Chondrocyte (in vitro differentiated cells): ENCODE measurements around the gene ZNF112. TPM values are rescaled to one million over a fixed set of nuclear protein-coding genes. Genes with fewer than 3 reads are reported as not detected.

Experiments used
- DNase-seq: peaks from one replicate; pipeline ENCODE4 v3.0.0; 2021; ENCODE audit warnings: mixed read lengths, low spot score
- H3K27ac Mint-ChIP-seq: one replicate; pipeline ENCODE4 v1.8.0; 2021; ENCODE audit warnings: mild to moderate bottlenecking, moderate library complexity, mixed read lengths; ENCODE audit not compliant: unreplicated experiment
- H3K27me3 Mint-ChIP-seq: 2 replicates; pipeline ENCODE4 v1.8.0; 2021; ENCODE audit warnings: low read depth, mixed read lengths
- H3K36me3 Mint-ChIP-seq: 2 replicates; pipeline ENCODE4 v1.8.0; 2021; ENCODE audit warnings: low read depth, mixed read lengths
- H3K4me1 Mint-ChIP-seq: 2 replicates; pipeline ENCODE4 v1.8.0; 2021; ENCODE audit warnings: low read depth, mild to moderate bottlenecking, mixed read lengths
- H3K4me3 Mint-ChIP-seq: one replicate; pipeline ENCODE4 v1.8.0; 2021; ENCODE audit warnings: mild to moderate bottlenecking, moderate library complexity, mixed read lengths; ENCODE audit not compliant: unreplicated experiment
- H3K9me3 Mint-ChIP-seq: 2 replicates; pipeline ENCODE4 v1.8.0; 2021; ENCODE audit warnings: low read depth, mixed read lengths
- total RNA-seq: library from RNA; stranded (reverse); gene quantifications from 3 replicates; pipeline ENCODE4 v1.2.1, GENCODE V29; 2021
- TF ChIP-seq, protein P1 (sequence below): fragments of 200-600 bp; sonication (generic); IDR thresholded peaks from 2 replicates; pipeline ENCODE4 v1.5.0; 2021; ENCODE audit warnings: antibody characterized with exemption, mild to moderate bottlenecking, moderate library complexity

ZNF112 gene
- total RNA-seq, 1 donor from 2014 or later = 4.9 TPM

DNA sequence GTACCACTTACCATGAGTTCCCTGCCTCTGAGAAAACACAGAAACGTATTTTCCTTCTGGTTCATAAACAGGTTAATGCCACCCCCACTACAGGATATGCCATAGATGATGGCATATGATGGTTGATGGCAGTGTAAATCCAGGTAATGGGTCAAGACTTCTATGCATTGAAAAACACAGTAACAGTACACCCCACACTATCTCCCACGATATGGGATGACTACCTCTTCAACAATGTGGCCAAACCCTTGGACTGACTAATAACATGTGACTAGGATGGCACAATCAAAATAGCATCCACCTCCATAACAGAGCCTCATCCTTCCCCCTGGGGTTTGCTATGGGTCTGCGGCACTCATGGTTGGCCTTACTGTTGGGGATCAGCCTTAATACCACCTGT, 73.6 kb downstream of the ZNF112 start:
- peaks cover 19% of the 10 kb centered on the region for H3K36me3 Mint-ChIP-seq
- TF ChIP-seq, protein P1, sequence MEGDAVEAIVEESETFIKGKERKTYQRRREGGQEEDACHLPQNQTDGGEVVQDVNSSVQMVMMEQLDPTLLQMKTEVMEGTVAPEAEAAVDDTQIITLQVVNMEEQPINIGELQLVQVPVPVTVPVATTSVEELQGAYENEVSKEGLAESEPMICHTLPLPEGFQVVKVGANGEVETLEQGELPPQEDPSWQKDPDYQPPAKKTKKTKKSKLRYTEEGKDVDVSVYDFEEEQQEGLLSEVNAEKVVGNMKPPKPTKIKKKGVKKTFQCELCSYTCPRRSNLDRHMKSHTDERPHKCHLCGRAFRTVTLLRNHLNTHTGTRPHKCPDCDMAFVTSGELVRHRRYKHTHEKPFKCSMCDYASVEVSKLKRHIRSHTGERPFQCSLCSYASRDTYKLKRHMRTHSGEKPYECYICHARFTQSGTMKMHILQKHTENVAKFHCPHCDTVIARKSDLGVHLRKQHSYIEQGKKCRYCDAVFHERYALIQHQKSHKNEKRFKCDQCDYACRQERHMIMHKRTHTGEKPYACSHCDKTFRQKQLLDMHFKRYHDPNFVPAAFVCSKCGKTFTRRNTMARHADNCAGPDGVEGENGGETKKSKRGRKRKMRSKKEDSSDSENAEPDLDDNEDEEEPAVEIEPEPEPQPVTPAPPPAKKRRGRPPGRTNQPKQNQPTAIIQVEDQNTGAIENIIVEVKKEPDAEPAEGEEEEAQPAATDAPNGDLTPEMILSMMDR = no peak
- no peaks in the 10 kb centered on the region for H3K27me3 Mint-ChIP-seq
- no peak for DNase-seq
- H3K4me3 Mint-ChIP-seq = no peak overlapping the region
- H3K27ac Mint-ChIP-seq = no peak overlapping the region
- H3K4me1 Mint-ChIP-seq = no peaks in the 10 kb centered on the region
- H3K9me3 Mint-ChIP-seq = peaks cover 26% of the 10 kb centered on the region

DNA sequence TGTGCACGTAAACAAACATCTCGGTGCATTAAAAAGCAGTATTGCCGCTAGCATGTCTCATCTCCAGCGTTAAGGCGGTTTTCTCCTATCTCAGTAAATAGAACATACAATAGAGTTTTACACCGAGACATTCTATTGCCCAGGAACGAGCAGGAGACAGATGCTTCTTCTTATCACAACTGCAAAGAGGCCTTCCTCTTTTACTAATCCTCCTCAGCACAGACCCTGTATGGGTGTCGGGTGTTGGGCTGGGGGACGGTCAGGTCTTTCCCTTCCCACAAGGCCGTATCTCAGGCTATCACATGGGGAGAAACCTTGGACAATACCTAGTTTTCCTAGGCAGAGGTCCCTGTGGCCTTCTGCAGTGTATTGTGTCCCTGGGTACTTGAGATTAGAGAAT, 75.6 kb downstream of the ZNF112 start:
- Mint-ChIP-seq H3K4me1 (no peaks in the 10 kb centered on the region), H3K4me3 (no peak overlapping the region), H3K27ac (no peak overlapping the region), H3K9me3 (peaks cover 26% of the 10 kb centered on the region), H3K27me3 (no peaks in the 10 kb centered on the region), H3K36me3 (peaks cover 11% of the 10 kb centered on the region)
- TF ChIP-seq, protein P1 = no peak
- no peak for DNase-seq

DNA sequence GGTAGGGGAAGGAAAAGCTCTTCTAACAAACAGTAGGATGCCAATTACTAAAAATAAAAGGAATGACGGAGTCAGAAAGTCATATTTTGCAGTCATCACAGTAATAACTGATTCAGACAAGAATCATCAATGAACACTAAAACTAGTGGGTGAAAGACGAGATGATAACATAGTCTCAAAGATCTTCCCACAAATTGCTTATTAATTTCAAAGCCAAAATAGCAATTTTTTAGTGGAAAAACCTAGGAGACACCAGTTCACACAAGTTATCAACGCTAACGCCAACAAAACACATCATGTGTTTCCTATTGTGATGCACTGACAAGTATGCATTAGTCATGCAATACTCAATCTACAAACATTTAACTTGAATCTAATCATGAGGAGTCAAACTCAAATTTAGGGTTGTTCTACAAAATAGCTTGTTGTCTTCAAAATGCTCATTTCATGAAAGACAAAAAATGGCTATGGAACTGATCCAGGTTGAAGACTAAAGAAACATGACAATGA, 78.2 kb downstream of the ZNF112 start:
- H3K4me1 Mint-ChIP-seq = no peaks in the 10 kb centered on the region
- H3K9me3 Mint-ChIP-seq = peaks cover 49% of the 10 kb centered on the region
- no peak for DNase-seq
- no peak overlapping the region for H3K4me3 Mint-ChIP-seq
- no peaks in the 10 kb centered on the region for H3K27me3 Mint-ChIP-seq
- TF ChIP-seq, protein P1 = no peak
- H3K36me3 Mint-ChIP-seq = peaks cover 30% of the 10 kb centered on the region
- H3K27ac Mint-ChIP-seq = no peak overlapping the region

DNA sequence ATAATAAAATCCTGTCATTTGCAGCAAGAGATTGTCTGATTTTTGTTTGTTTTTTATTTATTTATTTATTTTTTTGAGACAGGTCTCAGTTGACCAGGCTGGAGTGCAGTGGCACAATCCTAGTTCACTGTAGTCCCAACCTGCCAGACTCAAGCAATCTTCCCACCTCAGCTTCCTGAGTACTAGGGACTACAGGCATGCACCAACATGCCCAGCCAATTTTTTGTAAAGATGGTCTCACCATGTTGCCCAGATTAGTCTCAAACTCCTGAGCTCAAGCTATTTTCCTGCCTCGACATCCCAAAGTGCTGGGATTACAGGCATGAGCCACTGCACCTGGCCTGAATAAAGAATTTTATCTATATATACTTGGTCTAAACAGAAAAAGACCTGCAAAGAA, 79.1 kb downstream of the ZNF112 start:
- Mint-ChIP-seq H3K36me3 (peaks cover 35% of the 10 kb centered on the region), H3K27me3 (no peaks in the 10 kb centered on the region), H3K9me3 (peaks cover 52% of the 10 kb centered on the region), H3K27ac (no peak overlapping the region), H3K4me1 (no peaks in the 10 kb centered on the region), H3K4me3 (no peak overlapping the region)
- TF ChIP-seq, protein P1 = no peak
- no peak for DNase-seq

Other genes starting within 250 kb of the ZNF112 start
- 5.2 to 8.1 TPM (median 5.5 TPM) in 3 replicates for gene ZNF225, start 243.3 kb downstream of the ZNF112 start, total RNA-seq
- 14.0 to 19.5 TPM (median 14.4 TPM) in 3 replicates for gene ZNF234, start 215.1 kb downstream of the ZNF112 start, total RNA-seq
- 20.5 to 34.2 TPM (median 25.0 TPM) in 3 replicates for gene ZNF226, start 191.6 kb downstream of the ZNF112 start, total RNA-seq
- gene ZNF227, start 144.1 kb downstream of the ZNF112 start, total RNA-seq = 12.2 to 20.2 TPM (median 15.2 TPM) in 3 replicates
- 1.8 to 3.4 TPM (median 2.1 TPM) in 3 replicates for gene ZNF233, start 96.8 kb downstream of the ZNF112 start, total RNA-seq
- 6.7 to 7.4 TPM (median 7.4 TPM) in 3 replicates for gene ZNF235, start 51.7 kb downstream of the ZNF112 start, total RNA-seq
- 4.1 to 5.6 TPM (median 4.3 TPM) in 3 replicates for gene ZNF285, start 44.9 kb upstream of the ZNF112 start, total RNA-seq
- 3.5 to 5.6 TPM (median 3.7 TPM) in 3 replicates for gene ZNF229, start 91.8 kb upstream of the ZNF112 start, total RNA-seq
- 4.6 to 7.8 TPM (median 4.7 TPM) in 3 replicates for gene ZNF180, start 143.8 kb upstream of the ZNF112 start, total RNA-seq
- not detected in 3 replicates for gene CEACAM20, start 173.0 kb upstream of the ZNF112 start, total RNA-seq